GM12875 (cell line): ENCODE data around the gene RYR1.

ENCODE experiments used
- H3K4me3 ChIP-seq: one replicate; pipeline ENCODE4 v1.5.1; 2011; ENCODE audit warnings: low read depth, low read length, control low read depth
- CTCF ChIP-seq: IDR thresholded peaks from 2 replicates; pipeline ENCODE4 v1.5.1; 2011; ENCODE audit warnings: low read depth, mild to moderate bottlenecking, control low read depth, inconsistent platforms, low read length, moderate library complexity, borderline replicate concordance; ENCODE audit not compliant: insufficient read depth

RYR1 gene

GRCh38 chr19:38433268-38433733, at the start of gene RYR1:
RYR1 (plus strand) TSS chr19:38433691; CDS start chr19:38433830, 139 bp downstream.
- no peak within 1 kb of the TSS for H3K4me3 ChIP-seq

GRCh38 chr19:38383743-38384142, 49.7 kb upstream of the RYR1 start:
- no peak overlapping the region for H3K4me3 ChIP-seq
- TF ChIP-seq CTCF = no peak

More at GRCh38 chr19:38433268-38433733, at the start of gene RYR1:
- TF ChIP-seq CTCF = no peak

GRCh38 chr19:38384209-38385027, 49.1 kb upstream of the RYR1 start:
- no peak for TF ChIP-seq CTCF

GRCh38 chr19:38385057-38385803, 48.3 kb upstream of the RYR1 start:
- TF ChIP-seq CTCF = no peak
- H3K4me3 ChIP-seq = no peak overlapping the region

More at GRCh38 chr19:38384209-38385027, 49.1 kb upstream of the RYR1 start:
- no peak overlapping the region for H3K4me3 ChIP-seq

- H3K4me3 ChIP-seq = no peak overlapping the region
- TF ChIP-seq CTCF = no peak
Observed at GRCh38 chr19:38385804-38386257, 47.7 kb upstream of the RYR1 start.

GRCh38 chr19:38386300-38386970, 47.1 kb upstream of the RYR1 start:
- no peak overlapping the region for H3K4me3 ChIP-seq
- TF ChIP-seq CTCF = no peak
